ENCODE data around the gene GDF10.

GDF10 gene

DNA sequence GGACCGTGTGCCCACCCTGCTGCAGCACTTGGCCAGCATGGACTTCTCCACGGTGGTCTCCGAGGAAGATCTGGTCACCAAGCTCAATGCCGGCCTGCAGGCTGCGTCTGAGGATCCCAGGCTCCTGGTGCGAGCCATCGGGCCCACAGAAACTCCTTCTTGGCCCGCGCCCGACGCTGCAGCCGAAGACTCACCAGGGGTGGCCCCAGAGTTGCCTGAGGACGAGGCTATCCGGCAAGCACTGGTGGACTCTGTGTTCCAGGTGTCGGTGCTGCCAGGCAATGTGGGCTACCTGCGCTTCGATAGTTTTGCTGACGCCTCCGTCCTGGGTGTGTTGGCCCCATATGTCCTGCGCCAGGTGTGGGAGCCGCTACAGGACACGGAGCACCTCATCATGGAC, 49.5 kb downstream of the GDF10 start:
- no peaks in the 10 kb centered on the region for H4K20me1 ChIP-seq (ENCODE audit: insufficient read depth, low read length, poor library complexity, severe bottlenecking)
- H3K27me3 ChIP-seq (ENCODE audit: insufficient read depth, low read length, poor library complexity, severe bottlenecking): no peaks in the 10 kb centered on the region
- TF ChIP-seq EZH2phosphoT487 (IDR thresholded peaks at IDR 0.05; ENCODE audit: borderline replicate concordance): no peak
- TF ChIP-seq, protein P1, sequence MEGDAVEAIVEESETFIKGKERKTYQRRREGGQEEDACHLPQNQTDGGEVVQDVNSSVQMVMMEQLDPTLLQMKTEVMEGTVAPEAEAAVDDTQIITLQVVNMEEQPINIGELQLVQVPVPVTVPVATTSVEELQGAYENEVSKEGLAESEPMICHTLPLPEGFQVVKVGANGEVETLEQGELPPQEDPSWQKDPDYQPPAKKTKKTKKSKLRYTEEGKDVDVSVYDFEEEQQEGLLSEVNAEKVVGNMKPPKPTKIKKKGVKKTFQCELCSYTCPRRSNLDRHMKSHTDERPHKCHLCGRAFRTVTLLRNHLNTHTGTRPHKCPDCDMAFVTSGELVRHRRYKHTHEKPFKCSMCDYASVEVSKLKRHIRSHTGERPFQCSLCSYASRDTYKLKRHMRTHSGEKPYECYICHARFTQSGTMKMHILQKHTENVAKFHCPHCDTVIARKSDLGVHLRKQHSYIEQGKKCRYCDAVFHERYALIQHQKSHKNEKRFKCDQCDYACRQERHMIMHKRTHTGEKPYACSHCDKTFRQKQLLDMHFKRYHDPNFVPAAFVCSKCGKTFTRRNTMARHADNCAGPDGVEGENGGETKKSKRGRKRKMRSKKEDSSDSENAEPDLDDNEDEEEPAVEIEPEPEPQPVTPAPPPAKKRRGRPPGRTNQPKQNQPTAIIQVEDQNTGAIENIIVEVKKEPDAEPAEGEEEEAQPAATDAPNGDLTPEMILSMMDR (conservative IDR thresholded peaks at IDR 0.05; ENCODE audit: low read length): no peak
- H3K79me2 ChIP-seq (ENCODE audit: insufficient read depth, low read length): no peaks in the 10 kb centered on the region
- H3K4me3 ChIP-seq (ENCODE audit: low read length, poor library complexity, severe bottlenecking): no peak overlapping the region
- no peak overlapping the region for H3K9ac ChIP-seq (ENCODE audit: low read depth, low read length, poor library complexity, severe bottlenecking)
- no peaks in the 10 kb centered on the region for H3K36me3 ChIP-seq (ENCODE audit: insufficient read depth, low read length)
- H2AFZ ChIP-seq (ENCODE audit: low read length): no peak overlapping the region
- no peaks in the 10 kb centered on the region for H3K9me2 ChIP-seq (replicated peaks; ENCODE audit: low read depth, low read length)
- H3K4me2 ChIP-seq (ENCODE audit: low read depth, low read length, poor library complexity, severe bottlenecking): no peak overlapping the region
- no peaks in the 10 kb centered on the region for H3F3A ChIP-seq (ENCODE audit: low read depth)
- H3K4me1 ChIP-seq (ENCODE audit: insufficient read depth, low read length, poor library complexity, severe bottlenecking): no peaks in the 10 kb centered on the region
- no peaks in the 10 kb centered on the region for H3K9me3 ChIP-seq (ENCODE audit: insufficient read depth, low read depth, low read length)

DNA sequence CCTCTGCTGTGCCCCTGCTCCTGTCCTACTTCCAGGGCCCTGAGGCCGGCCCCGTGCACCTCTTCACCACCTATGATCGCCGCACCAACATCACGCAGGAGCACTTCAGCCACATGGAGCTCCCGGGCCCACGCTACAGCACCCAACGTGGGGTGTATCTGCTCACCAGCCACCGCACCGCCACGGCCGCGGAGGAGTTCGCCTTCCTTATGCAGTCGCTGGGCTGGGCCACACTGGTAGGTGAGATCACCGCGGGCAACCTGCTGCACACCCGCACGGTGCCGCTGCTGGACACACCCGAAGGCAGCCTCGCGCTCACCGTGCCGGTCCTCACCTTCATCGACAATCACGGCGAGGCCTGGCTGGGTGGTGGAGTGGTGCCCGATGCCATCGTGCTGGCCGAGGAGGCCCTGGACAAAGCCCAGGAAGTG, 50.0 kb downstream of the GDF10 start:
- Histone ChIP-seq H3K27me3 (ENCODE audit: insufficient read depth, low read length, poor library complexity, severe bottlenecking) (no peaks in the 10 kb centered on the region), H3K36me3 (ENCODE audit: insufficient read depth, low read length) (no peaks in the 10 kb centered on the region), H2AFZ (ENCODE audit: low read length) (no peak overlapping the region), H3K4me3 (ENCODE audit: low read length, poor library complexity, severe bottlenecking) (no peak overlapping the region), H3K9ac (ENCODE audit: low read depth, low read length, poor library complexity, severe bottlenecking) (no peak overlapping the region), H3K79me2 (ENCODE audit: insufficient read depth, low read length) (no peaks in the 10 kb centered on the region), H3F3A (ENCODE audit: low read depth) (no peaks in the 10 kb centered on the region), H3K9me3 (ENCODE audit: insufficient read depth, low read depth, low read length) (no peaks in the 10 kb centered on the region), H3K4me1 (ENCODE audit: insufficient read depth, low read length, poor library complexity, severe bottlenecking) (no peaks in the 10 kb centered on the region), H3K4me2 (ENCODE audit: low read depth, low read length, poor library complexity, severe bottlenecking) (no peak overlapping the region), H4K20me1 (ENCODE audit: insufficient read depth, low read length, poor library complexity, severe bottlenecking) (no peaks in the 10 kb centered on the region), H3K9me2 (replicated peaks; ENCODE audit: low read depth, low read length) (no peaks in the 10 kb centered on the region)
- TF ChIP-seq, protein P1 (conservative IDR thresholded peaks at IDR 0.05; ENCODE audit: low read length): no peak
- TF ChIP-seq EZH2phosphoT487 (IDR thresholded peaks at IDR 0.05; ENCODE audit: borderline replicate concordance): no peak

DNA sequence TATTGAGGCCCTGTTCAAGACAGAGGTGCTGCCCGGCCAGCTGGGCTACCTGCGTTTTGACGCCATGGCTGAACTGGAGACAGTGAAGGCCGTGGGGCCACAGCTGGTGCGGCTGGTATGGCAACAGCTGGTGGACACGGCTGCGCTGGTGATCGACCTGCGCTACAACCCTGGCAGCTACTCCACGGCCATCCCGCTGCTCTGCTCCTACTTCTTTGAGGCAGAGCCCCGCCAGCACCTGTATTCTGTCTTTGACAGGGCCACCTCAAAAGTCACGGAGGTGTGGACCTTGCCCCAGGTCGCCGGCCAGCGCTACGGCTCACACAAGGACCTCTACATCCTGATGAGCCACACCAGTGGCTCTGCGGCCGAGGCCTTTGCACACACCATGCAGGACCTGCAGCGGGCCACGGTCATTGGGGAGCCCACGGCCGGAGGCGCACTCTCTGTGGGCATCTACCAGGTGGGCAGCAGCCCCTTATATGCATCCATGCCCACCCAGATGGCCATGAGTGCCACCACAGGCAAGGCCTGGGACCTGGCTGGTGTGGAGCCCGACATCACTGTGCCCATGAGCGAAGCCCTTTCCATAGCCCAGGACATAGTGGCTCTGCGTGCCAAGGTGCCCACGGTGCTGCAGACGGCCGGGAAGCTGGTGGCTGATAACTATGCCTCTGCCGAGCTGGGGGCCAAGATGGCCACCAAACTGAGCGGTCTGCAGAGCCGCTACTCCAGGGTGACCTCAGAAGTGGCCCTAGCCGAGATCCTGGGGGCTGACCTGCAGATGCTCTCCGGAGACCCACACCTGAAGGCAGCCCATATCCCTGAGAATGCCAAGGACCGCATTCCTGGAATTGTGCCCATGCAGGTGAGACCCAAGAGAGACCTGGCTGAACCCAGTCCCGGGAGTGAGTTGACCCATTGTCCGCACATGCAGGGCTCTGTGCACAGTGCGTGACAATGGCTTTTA, 51.0 kb downstream of the GDF10 start:
- H4K20me1 ChIP-seq (ENCODE audit: insufficient read depth, low read length, poor library complexity, severe bottlenecking): no peaks in the 10 kb centered on the region
- no peaks in the 10 kb centered on the region for H3F3A ChIP-seq (ENCODE audit: low read depth)
- no peak overlapping the region for H3K4me2 ChIP-seq (ENCODE audit: low read depth, low read length, poor library complexity, severe bottlenecking)
- no peaks in the 10 kb centered on the region for H3K36me3 ChIP-seq (ENCODE audit: insufficient read depth, low read length)
- no peaks in the 10 kb centered on the region for H3K27me3 ChIP-seq (ENCODE audit: insufficient read depth, low read length, poor library complexity, severe bottlenecking)
- TF ChIP-seq, protein P1 (conservative IDR thresholded peaks at IDR 0.05; ENCODE audit: low read length): no peak
- TF ChIP-seq EZH2phosphoT487 (IDR thresholded peaks at IDR 0.05; ENCODE audit: borderline replicate concordance): no peak
- H3K4me3 ChIP-seq (ENCODE audit: low read length, poor library complexity, severe bottlenecking): no peak overlapping the region
- H3K9me2 ChIP-seq (replicated peaks; ENCODE audit: low read depth, low read length): no peaks in the 10 kb centered on the region
- H3K79me2 ChIP-seq (ENCODE audit: insufficient read depth, low read length): no peaks in the 10 kb centered on the region
- H3K9ac ChIP-seq (ENCODE audit: low read depth, low read length, poor library complexity, severe bottlenecking): no peak overlapping the region
- no peaks in the 10 kb centered on the region for H3K4me1 ChIP-seq (ENCODE audit: insufficient read depth, low read length, poor library complexity, severe bottlenecking)
- no peaks in the 10 kb centered on the region for H3K9me3 ChIP-seq (ENCODE audit: insufficient read depth, low read depth, low read length)
- H2AFZ ChIP-seq (ENCODE audit: low read length): no peak overlapping the region
